GM04504 (cell line): ENCODE data around the gene UNC5C.

Source experiments
- DNase-seq: peaks from one replicate; pipeline ENCODE4 v3.0.0-alpha.2; 2012; ENCODE audit warnings: low read depth

The UNC5C gene

DNA sequence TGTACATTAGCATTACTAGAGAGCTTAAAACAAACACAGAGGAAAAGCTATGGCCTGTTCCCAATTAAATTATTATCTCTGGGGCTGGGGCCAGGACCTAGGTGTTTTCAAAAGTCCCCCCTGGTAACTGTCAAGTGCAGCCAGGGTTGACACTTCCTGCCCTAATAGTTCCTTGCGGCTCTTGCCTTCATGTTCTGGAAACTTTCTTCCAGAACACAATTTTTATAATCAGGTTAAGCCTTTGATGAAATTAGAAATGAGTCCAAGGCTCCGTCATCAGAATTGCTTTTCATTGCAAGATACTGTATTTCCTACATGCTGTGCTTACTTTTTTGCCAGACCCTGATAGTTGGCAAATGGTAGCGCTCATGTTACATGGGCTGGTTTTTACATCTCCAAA lies 229.6 kb downstream of the UNC5C start:
- no peak for DNase-seq

DNA sequence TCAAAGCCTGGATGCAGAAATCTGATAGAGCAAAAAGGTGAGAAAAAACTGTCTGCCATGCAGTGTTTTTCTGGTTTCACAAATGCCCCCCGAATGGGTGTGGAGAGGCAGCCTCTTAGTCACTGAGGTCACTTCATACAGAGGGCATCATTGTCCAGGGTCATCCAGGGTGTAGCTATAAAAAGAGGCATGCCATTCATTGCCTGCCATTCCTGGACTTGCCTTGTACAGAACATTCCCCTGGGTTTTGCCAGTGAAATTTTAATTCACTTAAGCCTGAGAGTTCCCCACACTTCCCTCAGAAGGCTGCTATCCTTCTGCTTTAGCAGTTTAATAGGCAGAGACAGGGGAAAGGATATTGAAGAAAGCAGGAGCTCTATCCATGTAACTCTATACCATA lies 230.3 kb downstream of the UNC5C start:
- no peak for DNase-seq

DNA sequence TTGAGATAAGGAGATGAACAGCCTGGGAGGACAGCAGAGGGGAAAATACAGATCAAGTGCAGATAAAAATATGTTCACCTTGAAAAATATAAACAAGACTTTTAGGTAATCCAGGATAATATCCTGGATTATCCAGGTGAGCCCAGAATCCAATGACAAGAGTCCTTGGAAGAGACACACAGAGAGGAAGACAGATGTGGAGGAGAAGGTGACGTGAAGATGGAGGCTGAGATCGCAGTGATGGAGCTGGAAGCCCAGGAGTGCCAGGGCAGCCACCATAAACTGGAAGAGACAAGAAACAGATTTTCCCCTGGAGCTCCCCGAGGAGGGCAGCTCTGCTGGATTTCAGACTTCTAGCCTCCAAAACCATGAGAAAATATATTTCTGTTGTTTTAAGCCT lies 230.7 kb downstream of the UNC5C start:
- no peak for DNase-seq

DNA sequence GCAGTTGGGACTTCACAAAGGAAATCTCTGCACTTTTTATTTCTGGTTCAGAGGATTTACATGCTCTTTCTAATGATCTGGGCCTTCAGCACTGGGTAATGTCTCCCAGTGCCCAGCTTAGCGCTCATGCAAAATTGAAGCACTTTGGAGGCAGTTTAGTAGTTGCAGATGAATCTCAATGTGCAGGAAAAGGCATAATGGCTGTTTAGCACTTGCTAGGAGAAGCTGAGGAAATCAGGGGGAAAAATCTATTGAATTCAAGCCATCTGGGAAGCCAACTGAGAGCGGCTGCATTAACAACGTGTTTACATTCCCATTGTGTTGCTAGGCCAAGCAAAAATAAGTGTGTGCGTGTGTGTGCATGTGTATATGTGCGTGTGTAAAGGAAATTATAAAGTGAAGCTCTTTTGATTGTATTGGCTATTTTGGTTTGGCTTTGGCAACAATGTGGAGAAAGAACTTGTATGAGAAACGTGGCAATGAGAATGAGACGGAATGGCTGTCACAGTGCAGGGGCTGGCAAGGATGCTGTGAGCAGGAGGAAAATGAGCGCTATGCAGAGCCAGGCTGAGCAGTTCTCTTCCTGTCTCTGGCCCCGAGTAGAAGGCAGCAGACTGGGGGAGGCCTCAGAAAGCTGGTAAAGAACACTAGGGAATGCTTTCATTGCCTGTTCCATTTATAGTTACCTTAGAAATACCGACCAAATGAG lies 231.5 kb downstream of the UNC5C start:
- no peak for DNase-seq

DNA sequence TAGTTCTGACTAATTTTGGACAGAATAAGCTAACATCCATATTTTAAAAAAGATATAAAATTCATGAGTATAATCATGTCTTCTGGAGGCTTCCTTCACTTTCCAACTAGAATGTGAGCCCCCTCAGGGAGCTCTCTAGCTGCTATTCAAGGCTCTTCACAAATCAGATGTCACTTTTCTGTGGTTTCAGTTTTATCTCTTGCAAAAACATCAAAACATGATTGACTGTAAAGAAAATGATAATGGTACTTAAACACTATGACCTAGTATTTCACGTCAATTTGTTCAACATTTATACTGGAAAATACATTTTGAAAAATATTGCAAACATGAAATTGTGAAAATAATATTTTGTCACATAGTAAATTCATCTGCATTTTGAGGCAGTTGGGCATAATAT lies 234.2 kb downstream of the UNC5C start:
- DNase-seq = no peak

DNA sequence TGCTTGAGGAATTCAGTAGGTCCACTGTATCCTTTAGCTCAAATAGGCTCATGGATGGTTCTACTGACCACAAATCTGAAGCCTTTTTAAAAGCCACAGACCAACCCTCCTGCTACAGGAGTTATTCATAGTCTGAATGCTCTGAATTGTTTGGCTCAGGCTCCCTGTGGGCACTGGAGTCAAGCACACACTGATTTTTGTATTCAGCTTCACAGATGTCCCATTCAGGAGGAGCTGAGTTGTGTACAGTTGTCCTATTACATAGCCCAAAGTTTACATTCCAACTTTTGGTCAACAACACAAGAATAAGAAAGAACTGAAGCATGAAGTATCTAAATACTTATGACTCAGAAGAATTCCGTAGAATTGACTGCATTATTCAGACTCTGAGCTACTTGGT lies 243.9 kb downstream of the UNC5C start:
- DNase-seq = no peak

DNA sequence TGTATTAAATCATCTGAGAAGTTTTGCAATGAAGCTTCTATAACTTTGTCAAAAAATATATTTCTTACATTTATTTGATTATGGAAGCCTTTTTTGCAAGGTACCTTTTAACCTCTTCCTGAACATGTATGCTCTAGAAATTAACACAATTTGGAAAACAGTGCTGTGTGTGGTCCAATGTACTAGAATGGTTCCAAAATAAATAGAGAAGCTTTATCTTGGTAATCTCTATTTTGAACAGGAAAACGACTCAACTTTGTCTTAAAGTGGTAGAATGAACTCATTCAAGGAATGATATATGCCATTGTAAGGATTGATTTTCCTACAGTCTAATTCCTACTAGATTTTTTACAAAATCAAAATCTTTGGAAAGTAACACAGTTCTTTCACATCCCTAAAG lies 248.5 kb downstream of the UNC5C start:
- no peak for DNase-seq

DNA sequence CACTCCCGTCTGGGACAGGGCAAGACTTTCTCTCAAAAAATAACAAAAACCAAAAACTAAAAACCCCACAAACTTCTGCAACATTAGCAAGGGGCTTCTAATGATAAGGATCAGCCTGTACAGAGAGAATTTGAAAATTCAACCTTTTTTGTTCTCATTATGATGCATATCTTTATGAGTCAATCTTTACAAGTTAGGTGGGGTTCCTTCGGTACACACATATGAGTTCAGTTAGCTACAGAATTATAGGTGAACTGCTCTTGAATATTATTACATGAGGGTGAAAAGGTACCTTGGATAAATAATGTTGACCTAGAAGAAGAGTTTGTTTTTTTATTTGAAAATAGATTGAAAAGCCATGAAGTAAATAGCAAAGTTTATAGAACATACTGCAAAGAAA lies 252.7 kb downstream of the UNC5C start:
- no peak for DNase-seq

DNA sequence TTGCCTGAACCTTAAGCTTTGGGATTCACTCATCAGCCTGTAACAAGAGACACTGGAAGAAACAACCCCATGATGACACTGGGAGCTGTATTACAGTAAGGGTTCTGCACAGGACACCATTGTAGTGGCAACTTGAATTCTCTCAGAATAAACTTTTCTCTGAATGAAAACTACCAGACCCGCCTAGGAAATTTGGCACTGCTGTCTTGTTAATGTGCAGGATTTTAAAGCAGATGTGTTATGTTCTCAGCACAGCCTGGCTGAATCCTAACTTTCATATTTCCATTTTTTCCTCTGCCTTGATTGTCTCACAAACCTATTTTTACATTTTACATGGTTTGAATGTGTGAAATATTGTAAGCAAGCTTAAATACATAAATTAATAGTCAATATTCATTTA lies 253.6 kb downstream of the UNC5C start:
- no peak for DNase-seq

DNA sequence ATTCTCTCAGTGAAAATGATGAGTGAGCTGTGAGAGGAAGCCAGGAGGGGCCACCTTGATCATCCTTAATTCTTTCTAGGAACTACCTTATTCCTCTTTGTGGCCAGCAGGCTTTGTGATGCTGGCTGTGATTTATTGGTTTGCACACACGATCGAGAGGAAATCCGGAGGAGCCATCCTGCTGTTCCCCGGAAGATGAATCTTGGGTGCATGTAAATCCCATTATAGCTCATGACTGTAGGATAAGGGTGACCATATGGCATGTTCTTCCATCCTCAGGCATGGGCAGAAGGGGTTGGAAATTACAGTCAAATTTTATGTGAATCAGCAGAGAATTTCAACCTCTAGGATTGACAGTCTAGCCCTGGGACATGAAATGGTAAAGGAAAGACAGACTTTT lies 254.5 kb downstream of the UNC5C start:
- DNase-seq = no peak

DNA sequence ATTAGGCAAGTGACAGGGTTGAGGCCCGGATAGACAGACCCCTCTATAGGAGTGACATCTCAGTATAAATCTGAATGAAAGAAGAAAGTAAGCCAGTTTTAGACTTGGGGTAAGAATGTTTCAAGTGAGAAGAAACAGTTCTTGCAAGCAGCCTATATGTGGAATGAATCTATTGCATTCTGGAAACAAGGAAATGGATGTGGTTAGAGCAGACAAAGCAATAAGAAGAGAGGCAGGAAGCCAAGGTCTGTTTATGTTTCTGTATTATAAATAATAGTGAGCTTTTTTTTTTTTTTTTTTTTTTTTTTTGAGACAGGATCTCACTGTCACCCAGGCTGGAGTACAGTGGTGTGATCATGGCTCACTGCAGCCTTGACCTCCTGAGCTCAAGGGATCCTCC lies 255.8 kb downstream of the UNC5C start:
- DNase-seq = no peak

DNA sequence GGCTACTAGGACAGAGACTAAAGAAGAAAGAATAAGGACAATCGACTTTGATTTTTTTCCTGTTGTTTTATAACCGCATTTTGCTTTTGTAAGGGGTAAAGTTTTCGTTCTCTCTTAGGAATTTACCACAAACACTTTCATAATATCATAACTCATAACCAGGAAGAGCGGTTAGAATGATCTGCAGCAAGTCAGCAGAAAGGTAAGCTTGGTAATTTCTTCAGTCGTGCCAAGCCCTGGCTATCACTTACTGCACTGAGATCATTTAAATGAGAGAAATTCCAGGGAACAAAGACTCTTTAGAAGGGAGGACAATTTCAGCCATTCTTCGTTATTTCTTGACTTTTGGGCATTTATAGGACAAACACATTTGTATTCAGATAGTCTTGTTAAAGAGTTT lies 258.1 kb downstream of the UNC5C start:
- DNase-seq = no peak

DNA sequence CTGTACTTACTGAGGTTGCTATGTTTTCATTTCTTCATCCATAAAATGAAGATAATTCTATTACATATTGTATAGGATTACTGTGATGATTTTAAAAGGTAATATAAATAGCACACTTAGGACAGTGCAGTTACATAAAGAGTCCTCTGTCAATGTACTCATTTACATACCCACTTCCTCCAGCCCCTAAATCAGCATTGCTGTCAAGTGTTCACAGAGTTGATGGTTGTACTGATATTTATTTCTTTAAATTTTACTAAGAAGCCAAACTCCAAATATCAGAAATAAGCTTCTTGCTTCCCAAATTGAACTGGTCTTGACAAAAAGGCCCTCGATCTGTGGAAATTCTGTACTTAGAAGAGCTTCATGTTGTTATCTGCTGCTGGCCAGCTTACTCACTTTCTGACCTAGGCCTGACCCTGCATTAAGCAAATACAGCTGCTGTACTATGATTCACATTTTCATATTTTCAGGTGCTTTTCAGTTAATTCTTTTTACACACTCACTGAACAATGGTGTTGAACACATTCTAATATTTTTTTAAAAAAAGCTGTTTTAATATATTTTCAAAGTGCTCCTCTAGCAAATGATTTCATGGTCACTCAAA lies 259.6 kb downstream of the UNC5C start:
- DNase-seq = no peak

DNA sequence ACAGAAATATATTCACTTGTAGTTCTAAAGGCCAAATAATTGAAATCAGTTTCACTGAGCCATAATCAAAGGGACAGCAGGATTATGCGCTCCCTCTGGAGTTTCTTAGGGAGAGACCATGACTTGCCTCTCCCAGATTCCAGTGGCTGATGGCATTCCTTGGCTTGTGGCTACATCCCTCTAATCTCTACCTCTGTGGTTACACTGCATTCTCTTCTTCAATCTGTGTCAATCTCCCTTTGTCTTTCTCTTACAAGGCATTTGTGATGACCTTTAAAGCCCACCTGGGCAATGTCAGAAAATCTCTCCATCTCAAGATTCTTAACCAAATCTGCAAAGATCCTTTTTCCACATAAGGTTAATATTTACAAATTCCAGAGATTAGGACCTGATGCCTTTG lies 260.2 kb downstream of the UNC5C start:
- DNase-seq = no peak

DNA sequence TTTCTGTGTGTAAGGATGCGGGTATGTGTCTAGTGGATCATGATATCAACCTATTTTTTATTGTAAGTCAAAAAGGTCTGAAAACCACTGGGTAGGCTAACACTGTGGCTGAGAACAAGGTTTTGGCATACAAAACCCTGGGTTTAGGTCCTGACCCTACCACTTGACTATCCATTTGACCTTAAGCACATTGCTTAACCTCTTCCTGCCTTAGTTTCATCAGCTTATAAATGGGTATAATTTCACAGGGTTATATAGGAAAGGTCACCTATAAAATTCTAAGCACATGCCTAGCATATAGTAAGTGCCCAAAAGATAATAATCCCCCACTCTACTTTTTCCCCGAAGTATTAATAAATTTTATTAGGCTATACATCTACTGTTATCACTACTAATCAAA lies 263.0 kb downstream of the UNC5C start:
- DNase-seq = no peak

DNA sequence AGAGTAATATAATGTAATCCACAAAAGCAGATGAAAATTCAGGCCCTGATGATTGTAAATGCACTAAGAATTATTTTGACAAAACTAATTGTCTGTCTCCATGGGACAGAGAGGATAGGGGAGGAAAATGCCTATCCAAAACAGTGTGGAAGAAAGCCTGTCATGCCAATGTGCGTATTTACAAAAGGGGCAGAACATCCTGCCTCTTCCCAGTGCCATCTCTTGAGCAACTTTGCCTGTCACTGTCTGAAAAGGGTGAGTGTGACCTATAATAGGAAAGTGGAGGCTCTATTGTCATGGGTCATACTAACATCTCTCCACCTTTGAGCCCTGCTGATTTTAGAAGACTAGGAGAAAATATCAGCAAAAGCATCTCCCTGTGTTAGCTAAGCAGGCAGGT lies 264.1 kb downstream of the UNC5C start:
- DNase-seq = no peak

DNA sequence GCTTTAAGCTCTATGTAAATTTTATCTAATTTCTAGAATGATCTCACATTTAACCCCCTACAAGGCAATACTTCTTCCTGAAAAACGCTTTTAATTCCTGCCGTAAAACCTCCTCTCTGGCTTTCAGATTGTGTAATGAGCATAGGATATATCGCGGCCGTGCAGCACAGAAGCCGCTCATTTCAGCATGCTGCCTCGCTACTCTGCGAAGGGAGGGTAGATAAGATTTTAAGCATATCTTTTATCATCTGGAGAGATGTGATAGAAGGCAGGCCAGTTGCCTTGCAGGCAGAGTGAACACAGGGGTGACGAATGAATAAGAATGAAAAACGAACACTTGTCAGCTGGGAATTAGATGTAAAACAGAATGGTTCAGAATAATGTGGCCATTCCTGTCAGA lies 265.5 kb downstream of the UNC5C start:
- DNase-seq = no peak

DNA sequence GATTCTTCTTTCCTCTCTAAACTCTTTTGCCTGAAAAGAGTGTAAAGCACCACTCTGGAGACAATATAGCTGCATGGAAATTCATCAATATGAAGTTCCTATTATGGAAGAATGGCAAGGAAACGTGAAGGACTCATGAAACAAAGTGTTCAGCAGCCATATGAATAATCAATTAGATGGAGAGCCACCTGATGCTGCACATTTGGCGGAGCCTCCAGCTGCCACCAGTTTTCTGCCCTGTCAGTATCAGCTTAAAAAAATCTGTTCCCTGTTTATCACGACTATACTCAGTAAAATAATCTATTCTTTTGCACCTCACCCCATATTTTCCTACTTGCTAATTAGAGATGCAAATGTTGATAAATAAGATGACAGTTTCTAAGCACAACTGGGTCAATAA lies 276.0 kb downstream of the UNC5C start:
- DNase-seq = no peak

DNA sequence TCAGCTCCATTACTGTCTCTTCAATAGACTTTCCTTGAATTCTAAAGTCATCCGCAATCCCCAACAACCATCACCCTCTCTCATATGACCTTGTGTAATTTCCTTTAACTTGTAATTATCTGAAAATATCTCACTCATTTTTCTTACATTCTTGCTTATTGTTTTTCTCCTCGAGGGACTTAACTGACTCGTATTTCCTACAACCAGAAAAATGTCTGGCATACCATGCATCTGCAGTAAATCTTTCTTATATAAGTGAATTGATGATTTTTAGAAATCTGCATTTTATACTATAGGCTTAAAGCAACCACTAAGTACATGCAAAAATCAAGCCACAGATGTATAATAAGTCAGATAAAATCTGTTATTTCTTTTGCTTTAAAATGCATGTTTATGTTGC lies 276.7 kb downstream of the UNC5C start:
- no peak for DNase-seq

DNA sequence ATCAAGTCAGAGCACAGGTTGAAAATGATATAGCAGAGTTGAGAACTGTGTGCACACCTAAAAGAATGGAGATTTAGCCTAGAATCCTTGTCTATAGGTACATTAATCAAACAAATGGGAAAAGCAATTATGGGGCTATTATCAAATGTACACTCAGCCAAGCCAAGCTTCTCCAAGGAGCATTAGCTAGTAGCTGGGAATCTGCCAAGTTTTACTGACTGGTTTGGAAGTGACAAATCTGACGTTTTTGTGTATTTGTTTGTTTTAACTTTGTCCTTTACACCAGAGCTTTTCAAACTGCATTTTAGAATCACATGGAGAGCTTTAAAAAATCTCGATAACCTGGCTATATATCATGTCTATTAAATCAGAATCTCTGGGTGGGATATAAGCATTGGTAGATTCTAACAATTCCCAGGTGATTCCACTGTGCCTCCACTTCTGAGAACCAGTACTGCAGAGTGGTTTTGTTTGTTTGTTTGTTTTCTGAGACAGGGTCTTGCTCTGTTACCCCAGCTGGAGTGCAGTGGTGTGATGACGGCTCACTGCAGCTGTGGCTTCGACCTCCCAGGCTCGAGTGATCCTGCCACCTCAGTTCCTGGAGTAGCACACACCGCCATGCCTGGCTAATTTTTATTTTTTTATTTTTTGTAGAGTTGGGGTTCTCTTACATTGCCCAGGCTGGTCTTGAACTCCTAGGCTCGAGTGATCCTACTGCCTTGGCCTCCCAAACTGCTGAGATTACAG lies 279.8 kb downstream of the UNC5C start:
- DNase-seq = no peak

DNA sequence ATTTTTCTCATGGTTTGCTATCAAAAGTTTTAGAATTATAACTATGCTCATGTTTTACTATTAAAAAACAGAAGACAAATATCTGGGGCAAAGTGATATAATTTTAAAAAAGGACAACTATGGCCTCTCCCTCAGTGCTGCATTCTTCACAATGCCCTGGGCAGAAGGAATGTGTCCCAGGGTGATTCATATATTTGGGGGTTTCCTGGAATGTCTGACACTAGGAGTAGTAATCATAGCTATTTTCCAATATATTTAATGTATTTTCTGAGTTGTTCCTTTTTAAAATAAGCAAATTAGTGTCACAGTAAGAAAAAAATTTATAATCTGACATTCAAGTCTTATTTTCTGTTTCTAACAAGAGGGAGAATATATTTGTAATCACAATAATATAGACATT lies 281.7 kb downstream of the UNC5C start:
- DNase-seq = no peak

DNA sequence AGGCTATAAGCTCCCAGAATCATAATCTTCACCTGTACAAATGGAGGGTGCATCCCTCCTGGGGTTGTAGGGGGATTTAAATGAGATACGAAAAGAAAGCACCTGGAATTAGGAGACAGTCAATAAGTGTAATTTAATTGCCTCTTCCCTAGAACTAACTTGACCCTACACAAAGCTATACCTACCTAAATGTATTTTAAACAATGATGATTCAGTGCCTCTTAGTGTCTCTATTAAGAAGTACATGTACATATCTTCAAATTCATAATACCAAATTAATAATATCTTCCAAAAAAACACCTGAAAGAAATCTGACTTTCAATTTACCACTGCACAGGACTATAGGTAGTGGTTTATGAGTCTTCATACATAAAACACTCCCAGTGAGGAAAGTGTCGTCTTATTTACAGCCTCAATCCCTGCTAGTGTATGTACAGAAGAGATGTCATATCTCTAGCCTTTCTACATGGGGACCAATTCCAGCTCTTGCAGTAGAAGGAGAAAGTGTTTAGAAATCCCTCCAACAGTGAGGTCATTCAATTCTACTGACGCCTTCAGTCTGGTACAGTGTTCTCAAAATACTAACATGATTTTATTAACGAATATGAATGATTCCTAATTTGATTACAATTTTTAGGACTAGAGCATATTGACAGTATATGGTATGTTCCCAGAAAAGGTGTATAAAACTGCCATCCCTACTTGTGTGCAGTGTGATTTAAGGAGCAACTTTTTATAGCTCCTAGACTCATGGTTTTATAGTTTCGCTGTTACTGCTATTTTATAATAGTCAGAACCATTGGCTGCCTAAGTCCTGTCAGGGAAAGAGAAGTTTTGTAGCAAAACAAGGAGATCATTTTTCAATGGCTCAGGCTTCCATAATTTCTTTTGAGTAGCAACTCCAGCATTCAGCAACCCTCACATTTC lies 282.7 kb downstream of the UNC5C start:
- no peak for DNase-seq

DNA sequence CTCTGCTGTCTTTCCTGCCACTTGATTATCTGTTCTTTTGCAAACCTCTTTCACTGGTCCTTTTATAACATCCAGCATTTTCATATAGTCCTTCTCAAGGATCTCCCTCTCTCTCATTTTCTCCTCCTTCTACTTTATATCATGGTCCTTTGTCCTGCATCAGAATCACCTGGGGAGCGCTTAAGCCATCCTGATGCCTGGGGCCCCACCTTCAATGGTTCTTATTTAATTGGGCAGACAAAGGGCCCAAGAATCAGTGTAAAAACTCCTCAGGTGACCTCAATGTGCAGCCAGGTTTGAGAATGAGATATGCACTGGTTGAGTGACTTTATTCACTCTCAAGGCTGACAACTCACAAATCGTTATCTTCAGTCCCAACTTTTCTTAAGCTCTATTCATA lies 283.9 kb downstream of the UNC5C start:
- no peak for DNase-seq
